RWPE1 (cell line): Measurements from ENCODE around the gene CHRNA7.

Source experiments
- CTCF ChIA-PET: fragments of 350-600 bp; sonication (Branson Sonifier 250); formaldehyde crosslinking; extraction: SDS; loops from one replicate; lab custom pipeline; 2021; lab: Yijun Ruan, JAX
- POLR2A ChIA-PET: fragments of 400-600 bp; formaldehyde crosslinking; extraction: SDS; loops from one replicate; lab custom pipeline; 2020; ENCODE audit warnings: antibody characterized with exemption; ENCODE audit not compliant: low non-redundant PET; lab: Yijun Ruan, JAX
- DNase-seq: peaks from one replicate; pipeline ENCODE4 v3.0.0; 2012; ENCODE audit warnings: low spot score
- H3K27ac ChIP-seq: fragments of 450-650 bp; 2 replicates; pipeline ENCODE4 v1.5.1; 2017
- CTCF ChIP-seq: fragments of 450-650 bp; conservative IDR thresholded peaks from 2 replicates; pipeline ENCODE4 v1.5.1; 2017; ENCODE audit warnings: low read depth, mild to moderate bottlenecking

CHRNA7 gene

GRCh38 chr15:32091505-32092380 is 61.4 kb downstream of the CHRNA7 start:
- H3K27ac ChIP-seq, result no peak overlapping the region
- POLR2A ChIA-PET, result no interaction called here
- no peak for TF ChIP-seq CTCF
- no peak for DNase-seq
- CTCF ChIA-PET, result no interaction called here

- H3K27ac ChIP-seq, result no peak overlapping the region
- TF ChIP-seq CTCF, result no peak
- ChIA-PET CTCF (no interaction called here), POLR2A (no interaction called here)
- DNase-seq, result no peak
Measured at GRCh38 chr15:32096213-32096612, 65.9 kb downstream of the CHRNA7 start.

GRCh38 chr15:32096916-32097617 is 66.8 kb downstream of the CHRNA7 start:
- DNase-seq, result no peak
- H3K27ac ChIP-seq, result no peak overlapping the region
- POLR2A ChIA-PET, result no interaction called here
- CTCF ChIA-PET, result no interaction called here
- TF ChIP-seq CTCF, result no peak

GRCh38 chr15:32098033-32098432 is 67.7 kb downstream of the CHRNA7 start:
- CTCF ChIA-PET, result no interaction called here
- no peak overlapping the region for H3K27ac ChIP-seq
- POLR2A ChIA-PET, result no interaction called here
- no peak for TF ChIP-seq CTCF
- DNase-seq, result no peak

GRCh38 chr15:32099097-32099785 is 68.9 kb downstream of the CHRNA7 start:
- H3K27ac ChIP-seq, result no peak overlapping the region
- ChIA-PET CTCF (no interaction called here), POLR2A (no interaction called here)
- DNase-seq, result no peak
- TF ChIP-seq CTCF, result no peak

- TF ChIP-seq CTCF, result no peak
- DNase-seq, result no peak
- no peak overlapping the region for H3K27ac ChIP-seq
- ChIA-PET POLR2A (no interaction called here), CTCF (no interaction called here)
Measured at GRCh38 chr15:32099956-32100684, 69.8 kb downstream of the CHRNA7 start.
